A549 (cell line): Measurements from ENCODE around the gene SMPDL3B. TPM values are rescaled to one million over a fixed set of nuclear protein-coding genes. Genes with fewer than 3 reads are reported as not detected.

Experiments used
- ATAC-seq, 2 experiments: fragments of 200-7000 bp in 1 of 2; fragments of >200 bp in 1 of 2; cut with Nextera tagmentation in 1 of 2; cut with Tn5 transposase in 1 of 2; 3 replicates each; pipeline versions ENCODE4 v1.8.0 to v1.9.1; 2018 to 2020; ENCODE audit warnings: mild to moderate bottlenecking in 1 of 2, moderate library complexity in 1 of 2
- CTCF ChIA-PET: fragments of 300-600 bp; sonication (Branson Sonifier 250); formaldehyde crosslinking; extraction: SDS; loops from one replicate; lab custom pipeline; 2021; ENCODE audit warnings: antibody characterized with exemption, inconsistent platforms; lab: Yijun Ruan, JAX
- POLR2A ChIA-PET: fragments of 350-600 bp; formaldehyde crosslinking; extraction: SDS; loops from one replicate; lab custom pipeline; 2021; ENCODE audit warnings: antibody characterized with exemption, inconsistent platforms; lab: Yijun Ruan, JAX
- DNase-seq, 2 experiments: peaks; one replicate each; pipeline versions ENCODE4 v3.0.0 to v3.0.0-alpha.2; 2011 to 2016; ENCODE audit warnings: low read depth in 1 of 2, low spot score in 1 of 2
- FAIRE-seq: peaks from 2 replicates; lab custom pipeline; 2011; peaks lifted over from hg19 to GRCh38; lab: Jason Lieb, UNC
- H3K27ac ChIP-seq, 2 experiments: fragments of >200 bp; sonication (Bioruptor Twin); formaldehyde crosslinking; 3 replicates each; pipeline ENCODE4 v1.5.1; 2016 to 2017
- H3K4me1 ChIP-seq: fragments of >200 bp; sonication (Bioruptor Twin); formaldehyde crosslinking; 3 replicates; pipeline ENCODE4 v1.6.1; 2016
- H3K4me2 ChIP-seq: fragments of >200 bp; sonication (Bioruptor Twin); formaldehyde crosslinking; 3 replicates; pipeline ENCODE4 v1.6.1; 2016
- H3K4me3 ChIP-seq: fragments of >200 bp; sonication (Bioruptor Twin); formaldehyde crosslinking; 3 replicates; pipeline ENCODE4 v1.5.1; 2016
- H3K9me3 ChIP-seq: fragments of >200 bp; sonication (Bioruptor Twin); formaldehyde crosslinking; 3 replicates; pipeline ENCODE4 v1.6.1; 2016
- ATOH8 ChIP-seq: fragments of 250-450 bp; sonication (Bioruptor Pico); IDR thresholded peaks from 2 replicates; pipeline ENCODE4 v1.5.0; 2020; ENCODE audit warnings: low read depth, mild to moderate bottlenecking, moderate library complexity
- CTCF ChIP-seq: fragments of >200 bp; sonication (Bioruptor Twin); formaldehyde crosslinking; IDR thresholded peaks from 3 replicates; pipeline ENCODE4 v1.5.1; 2016
- EHF ChIP-seq: fragments of 250-450 bp; sonication (Bioruptor Pico); IDR thresholded peaks from 2 replicates; pipeline ENCODE4 v1.5.0; 2020; ENCODE audit warnings: mild to moderate bottlenecking
- ESRRA ChIP-seq: fragments of 150-350 bp; IDR thresholded peaks from 2 replicates; pipeline ENCODE4 v1.6.1; 2014; ENCODE audit warnings: mild to moderate bottlenecking, low read length, borderline replicate concordance
- FOSB ChIP-seq: fragments of 250-450 bp; sonication (Bioruptor Pico); IDR thresholded peaks from 2 replicates; pipeline ENCODE4 v1.5.0; 2020; ENCODE audit warnings: mild to moderate bottlenecking, moderate library complexity
- FOSL2 ChIP-seq, 2 experiments: fragments of 450-650 bp in 1 of 2; fragments of >200 bp in 1 of 2; sonication (Bioruptor Twin) in 1 of 2; formaldehyde crosslinking; IDR thresholded peaks; 2 replicates each; pipeline versions ENCODE4 v1.5.0 to v1.6.1; 2016 to 2020; ENCODE audit warnings: mild to moderate bottlenecking in 1 of 2, moderate library complexity in 1 of 2
- HOXA7 ChIP-seq: fragments of 250-450 bp; sonication (Bioruptor Pico); IDR thresholded peaks from 2 replicates; pipeline ENCODE4 v1.5.0; 2020; ENCODE audit warnings: mild to moderate bottlenecking, moderate library complexity
- HOXB13 ChIP-seq: fragments of 250-450 bp; sonication (Bioruptor Pico); IDR thresholded peaks from 2 replicates; pipeline ENCODE4 v1.5.0; 2020; ENCODE audit warnings: low read depth, mild to moderate bottlenecking, moderate library complexity
- JUN ChIP-seq, 2 experiments: fragments of >200 bp; sonication (Bioruptor Twin); formaldehyde crosslinking; IDR thresholded peaks; 2 replicates in 1 of 2; 3 replicates in 1 of 2; pipeline ENCODE4 v1.6.1; 2016 to 2017
- JUNB ChIP-seq: fragments of >200 bp; sonication (Bioruptor Twin); formaldehyde crosslinking; IDR thresholded peaks from 2 replicates; pipeline ENCODE4 v1.6.1; 2016
- KDM1A ChIP-seq: fragments of 200-600 bp; sonication (generic); IDR thresholded peaks from 2 replicates; pipeline ENCODE4 v1.6.1; 2016; ENCODE audit warnings: low read depth, mild to moderate bottlenecking
- MYC ChIP-seq: IDR thresholded peaks from 2 replicates; pipeline ENCODE4 v1.6.1; 2012; ENCODE audit warnings: mild to moderate bottlenecking, inconsistent platforms, low read length, improper control_type of control experiment, borderline replicate concordance
- NFE2L2 ChIP-seq: fragments of 150-350 bp; conservative IDR thresholded peaks from 2 replicates; pipeline ENCODE4 v1.6.1; 2014; ENCODE audit warnings: low read length
- POLR2A ChIP-seq: IDR thresholded peaks from 2 replicates; pipeline ENCODE4 v1.6.1; 2012; ENCODE audit warnings: mild to moderate bottlenecking, low read length
- RARB ChIP-seq: fragments of 250-450 bp; sonication (Bioruptor Pico); IDR thresholded peaks from 2 replicates; pipeline ENCODE4 v1.8.0; 2021; ENCODE audit warnings: mild to moderate bottlenecking, moderate library complexity
- REST ChIP-seq: fragments of 200-600 bp; sonication (generic); IDR thresholded peaks from 2 replicates; pipeline ENCODE4 v1.6.1; 2016; ENCODE audit warnings: antibody characterized with exemption, mild to moderate bottlenecking, moderate library complexity
- RNF2 ChIP-seq: fragments of 200-600 bp; sonication (generic); IDR thresholded peaks from 2 replicates; pipeline ENCODE4 v1.6.1; 2016; ENCODE audit warnings: low read depth, mild to moderate bottlenecking, antibody characterized with exemption, moderate library complexity, borderline replicate concordance
- USF2 ChIP-seq: fragments of 450-650 bp; IDR thresholded peaks from 2 replicates; pipeline ENCODE4 v1.6.1; 2014; ENCODE audit warnings: antibody characterized with exemption
- ZFP36 ChIP-seq: fragments of 450-650 bp; IDR thresholded peaks from 2 replicates; pipeline ENCODE4 v1.6.1; 2014; ENCODE audit warnings: borderline replicate concordance; ENCODE audit not compliant: partially characterized antibody
- ZSCAN20 ChIP-seq: fragments of 250-450 bp; sonication (Bioruptor Pico); IDR thresholded peaks from 2 replicates; pipeline ENCODE4 v1.8.0; 2022; ENCODE audit warnings: mild to moderate bottlenecking, moderate library complexity
- WGBS: methylation state at CpG from one replicate; pipeline ENCODE4 v1.1.6; 2017; ENCODE audit errors: missing lambda C conversion rate; 5-methylcytosine and 5-hydroxymethylcytosine counted together
- polyA plus RNA-seq, 4 experiments: library from polyadenylated mRNA; depleted of rRNA in 3 of 4; stranded (reverse); fragments of >200 nt; fragmentation: RNase III in 1 of 4; extraction: RNeasy Plus Mini Kit Qiagen cat#74134 plus additional on column Dnase treatment in 1 of 4; gene quantifications; 2 replicates in 3 of 4; 3 replicates in 1 of 4; pipeline ENCODE4 v1.2.3, GENCODE V29; 2011 to 2017

SMPDL3B gene
- polyA plus RNA-seq, 2 of the 4 experiments (the other 2 are of a cell fraction) = 1.7 to 4.0 TPM

- CTCF ChIA-PET = no interaction called here
- FAIRE-seq = no peak
Measured at GRCh38 chr1:27936370-27936769, 1.6 kb downstream of the SMPDL3B start.

GRCh38 chr1:27937524-27937836, 2.7 kb downstream of the SMPDL3B start:
- POLR2A ChIA-PET = no interaction called here
- FAIRE-seq = no peak
- CTCF ChIA-PET = interaction anchor here (1.0 to 1.8 kb wide), 3 partner anchors 9 to 272 kb away, joined by 3 to 5 read pairs (median 3); no protein-coding TSS in a partner anchor

More at GRCh38 chr1:27936370-27936769, 1.6 kb downstream of the SMPDL3B start:
- 87% methylated on average over 5 of the region's 5 CpGs for WGBS
- no peak overlapping the region for H3K4me2 ChIP-seq
- no peaks in the 10 kb centered on the region for H3K9me3 ChIP-seq
- H3K27ac ChIP-seq = no peak overlapping the region
- H3K4me3 ChIP-seq = no peak overlapping the region
- no peak for TF ChIP-seq REST
- TF ChIP-seq MYC = no peak
- no peak for TF ChIP-seq ESRRA
- TF ChIP-seq FOSL2 (IDR thresholded peaks at IDR 0.05) = no peak
- TF ChIP-seq FOSL2 (CRISPR knock-in tag; IDR thresholded peaks at IDR 0.05) = no peak
- TF ChIP-seq USF2 = no peak
- no peak for TF ChIP-seq POLR2A
- TF ChIP-seq NFE2L2 = no peak
- TF ChIP-seq ATOH8 (CRISPR knock-in tag) = no peak
- no peak for TF ChIP-seq KDM1A
- no peak for TF ChIP-seq JUNB
- TF ChIP-seq RNF2 = no peak
- TF ChIP-seq ZFP36 = no peak
- no peak for TF ChIP-seq EHF (CRISPR knock-in tag)
- no peak for TF ChIP-seq HOXA7 (CRISPR knock-in tag)
- TF ChIP-seq JUN (IDR thresholded peaks at IDR 0.05) = no peak
- TF ChIP-seq ZSCAN20 = no peak
- ATAC-seq (no peak), DNase-seq (no peak)
- POLR2A ChIA-PET = no interaction called here
- peaks cover 17% of the 10 kb centered on the region; the same call in 2 of the 3 replicates for H3K4me1 ChIP-seq

More at GRCh38 chr1:27937524-27937836, 2.7 kb downstream of the SMPDL3B start:
- ATAC-seq (no peak), DNase-seq (no peak)
- TF ChIP-seq CTCF = no peak
- TF ChIP-seq HOXB13 (CRISPR knock-in tag) = no peak
- TF ChIP-seq RARB = no peak
- TF ChIP-seq FOSB (CRISPR knock-in tag) = no peak
- no peak for TF ChIP-seq NFE2L2
- TF ChIP-seq ESRRA = no peak
- Histone ChIP-seq H3K9me3 (no peaks in the 10 kb centered on the region), H3K27ac (no peak overlapping the region), H3K4me1 (peaks cover 17% of the 10 kb centered on the region; the same call in 2 of the 3 replicates), H3K4me3 (no peak overlapping the region), H3K4me2 (no peak overlapping the region)
- 50% methylated on average over 1 of the region's 1 CpG for WGBS
